HS-27A (cell line): ENCODE data around the gene FAM78A.
"Not testable (repeated sequence)": the region's sequence is repeated elsewhere in the genome, so short reads cannot be mapped to it uniquely, and the experiment has no call there.

Experiments used
- DNase-seq: peaks from one replicate; pipeline ENCODE4 v3.0.0-alpha.2; 2012; ENCODE audit warnings: low read depth, missing footprints

FAM78A gene

DNA sequence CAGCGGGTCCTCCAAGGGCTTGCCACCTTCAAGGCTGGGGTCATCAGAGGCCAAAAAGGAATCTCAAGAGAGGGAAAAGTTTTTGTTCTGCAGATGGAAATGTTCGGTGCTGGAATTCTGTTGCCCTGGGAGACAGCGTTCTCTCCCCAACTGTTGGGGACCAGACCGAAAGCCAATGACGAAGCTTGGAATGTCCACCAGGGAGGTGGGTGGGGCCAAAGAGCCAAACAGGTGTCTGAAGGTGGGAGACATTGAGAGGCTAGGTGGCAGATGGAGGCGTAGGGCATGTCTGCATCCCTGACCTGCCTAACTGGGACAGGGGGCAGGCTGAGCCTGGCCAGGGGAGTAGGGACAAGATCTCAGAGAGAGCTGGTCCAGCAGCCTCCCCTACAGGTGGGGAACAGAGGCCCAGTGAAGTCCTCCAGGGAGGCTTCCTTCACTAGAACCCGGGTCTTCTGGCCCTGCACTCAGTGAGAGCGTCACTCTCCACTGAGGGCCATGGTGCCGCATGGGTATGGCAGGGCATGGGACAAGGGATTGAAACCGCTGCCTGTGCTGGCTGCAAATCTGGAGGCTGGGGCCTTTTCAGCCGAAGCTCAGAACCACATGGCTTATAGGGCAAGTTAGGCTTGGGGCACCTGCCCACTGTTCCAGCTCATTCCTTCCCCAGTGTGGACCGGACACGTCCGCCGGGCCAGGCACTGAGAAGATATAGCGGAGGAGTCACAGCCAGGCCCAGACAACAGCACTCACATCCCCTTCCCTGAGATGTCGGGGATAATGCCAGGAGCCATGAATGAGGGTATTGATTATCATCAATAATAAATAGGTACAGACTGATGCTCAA, 5.0 kb upstream of the FAM78A start:
- no peak for DNase-seq

DNA sequence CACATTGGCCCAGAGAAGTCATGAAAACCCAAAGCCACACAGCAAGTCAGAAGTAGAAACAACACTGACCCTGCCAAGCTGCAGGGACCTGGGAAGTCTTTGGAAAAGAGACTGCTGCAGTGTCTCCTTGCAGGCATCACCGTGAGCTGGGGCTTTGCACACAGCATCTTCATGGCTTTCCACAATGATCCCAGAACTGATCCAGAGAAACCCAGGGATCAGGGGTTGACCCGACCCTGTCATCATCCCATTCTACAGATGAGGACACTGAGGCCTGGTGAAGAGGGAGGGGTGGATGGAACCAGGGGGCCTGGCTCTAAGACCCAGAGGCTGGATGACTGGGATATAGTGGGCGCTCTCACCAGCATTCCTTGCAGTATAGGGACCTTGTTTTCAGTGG, 4.3 kb upstream of the FAM78A start:
- no peak for DNase-seq

DNA sequence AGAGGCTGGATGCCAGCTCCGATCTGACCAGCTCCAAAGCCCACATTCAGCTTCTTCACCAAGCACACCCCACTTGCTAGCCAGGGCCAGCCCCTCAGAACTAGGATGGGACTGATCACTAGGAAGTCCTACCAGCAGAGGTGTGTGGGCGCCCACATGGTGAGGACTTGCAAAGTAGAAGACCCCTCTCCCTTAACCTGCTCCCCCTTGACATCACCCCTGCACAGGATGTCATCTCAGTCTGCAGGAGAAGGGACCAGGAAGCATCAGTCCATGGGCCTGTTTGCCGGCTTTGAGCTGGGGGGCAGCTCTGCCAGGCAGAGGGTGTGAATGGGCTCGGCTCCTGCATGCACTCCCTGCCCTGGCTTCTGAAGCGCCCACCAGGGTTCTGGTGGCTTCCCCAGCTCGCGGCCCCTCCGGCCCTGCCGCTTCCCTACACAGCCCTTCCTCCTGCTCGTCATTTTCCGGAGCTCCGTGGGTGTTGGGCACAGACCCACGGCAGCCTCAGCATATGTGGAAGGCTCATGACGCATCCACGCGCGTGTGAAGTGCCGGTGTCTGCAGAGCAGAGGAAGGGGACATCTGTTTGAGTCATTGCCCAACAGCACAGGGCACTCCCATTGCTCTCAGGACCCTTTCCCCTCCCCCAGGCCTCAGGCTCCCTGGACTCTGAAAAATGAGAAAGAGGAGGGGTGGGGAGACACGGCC, 3.7 kb upstream of the FAM78A start:
- no peak for DNase-seq

DNA sequence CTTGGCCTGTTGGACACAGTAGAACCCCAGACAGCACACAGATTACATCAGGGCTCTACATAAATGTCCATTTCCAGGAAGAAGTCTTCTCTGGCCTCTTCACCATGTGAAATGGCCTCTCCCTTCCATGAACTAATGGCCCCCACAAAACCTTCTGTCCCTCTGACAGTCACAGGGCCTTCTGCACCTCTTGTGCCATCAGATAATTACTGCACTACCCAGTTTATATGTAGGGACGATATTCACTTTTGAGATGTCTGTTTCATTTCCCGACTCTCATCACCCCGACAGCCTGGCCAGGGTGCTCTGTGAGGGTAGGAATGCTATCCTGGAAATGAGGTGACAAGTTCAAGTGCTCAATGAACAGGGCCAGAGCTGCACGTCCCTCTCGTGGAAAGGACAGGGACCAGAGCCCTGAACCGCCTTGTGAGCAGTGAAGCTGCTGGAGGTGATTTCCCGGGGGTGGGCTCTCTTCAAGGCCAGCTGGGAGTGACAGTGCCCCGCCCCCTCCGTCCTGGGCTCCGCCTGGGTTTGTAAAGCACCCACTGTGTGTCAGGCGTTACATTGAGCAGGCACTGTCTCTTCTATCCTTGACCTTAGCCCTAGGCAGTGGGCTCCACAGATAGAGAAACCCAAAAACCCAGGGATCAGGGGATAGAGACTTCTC, 3.0 kb upstream of the FAM78A start:
- DNase-seq = no peak

DNA sequence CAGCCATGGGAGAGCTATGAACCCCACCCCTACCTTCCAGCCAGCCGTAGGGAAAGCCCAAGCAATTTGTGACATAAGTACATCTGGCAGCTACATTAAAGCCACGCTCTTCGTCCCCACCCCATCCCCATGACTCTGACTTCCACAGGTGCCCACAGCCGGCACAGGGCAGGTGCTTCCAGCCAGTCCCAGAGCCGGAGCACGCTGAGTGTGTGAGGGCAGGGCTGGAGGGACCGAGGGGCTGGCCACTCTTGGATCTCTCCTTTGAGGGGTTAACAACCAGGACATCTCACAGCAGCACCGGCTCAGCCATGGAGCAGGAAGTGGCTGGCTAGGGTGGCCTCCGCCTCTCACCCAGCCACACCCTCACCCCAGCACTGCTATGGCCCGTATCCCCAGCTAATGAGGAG, 2.4 kb upstream of the FAM78A start:
- no peak for DNase-seq

DNA sequence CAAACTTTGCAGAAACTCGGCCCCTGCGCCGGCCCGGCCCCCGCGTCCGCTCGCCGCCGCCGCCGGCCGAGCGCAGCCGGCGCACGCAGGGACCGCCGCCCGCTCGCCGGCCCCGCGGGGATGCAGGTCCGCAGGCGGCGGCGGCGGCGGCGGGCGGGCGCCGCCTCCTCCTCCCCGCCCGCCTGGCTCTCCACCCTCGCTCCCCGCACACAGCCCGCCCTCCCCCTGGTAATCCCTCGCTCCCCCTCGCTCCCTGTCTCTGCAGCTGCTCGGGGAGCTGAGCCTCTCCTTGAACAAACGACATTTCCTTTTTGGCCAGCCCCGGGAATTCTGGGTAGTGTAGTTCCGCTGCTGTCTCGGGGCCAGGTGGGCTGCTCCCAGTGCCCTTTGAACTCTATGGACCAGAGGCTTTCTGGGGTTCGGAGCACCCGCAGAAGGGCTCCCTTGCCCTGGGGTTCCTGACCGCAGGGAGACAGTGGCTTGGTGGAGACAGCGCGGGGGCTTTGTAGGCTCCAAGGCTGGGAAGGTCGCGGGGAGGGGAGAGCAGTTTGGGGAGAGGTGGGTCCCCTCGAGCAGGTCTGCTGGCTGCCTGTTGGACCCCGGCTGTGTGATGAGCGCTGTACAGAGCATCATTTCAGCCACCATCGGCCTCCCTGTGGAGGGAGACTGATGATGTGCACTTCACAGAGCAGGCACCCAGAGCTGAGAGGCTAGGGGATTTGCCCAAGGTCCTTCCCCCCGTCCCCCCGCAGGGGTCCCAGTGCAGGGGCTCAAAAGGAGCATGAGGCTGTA, 1.8 kb upstream of the FAM78A start:
- no peak for DNase-seq

DNA sequence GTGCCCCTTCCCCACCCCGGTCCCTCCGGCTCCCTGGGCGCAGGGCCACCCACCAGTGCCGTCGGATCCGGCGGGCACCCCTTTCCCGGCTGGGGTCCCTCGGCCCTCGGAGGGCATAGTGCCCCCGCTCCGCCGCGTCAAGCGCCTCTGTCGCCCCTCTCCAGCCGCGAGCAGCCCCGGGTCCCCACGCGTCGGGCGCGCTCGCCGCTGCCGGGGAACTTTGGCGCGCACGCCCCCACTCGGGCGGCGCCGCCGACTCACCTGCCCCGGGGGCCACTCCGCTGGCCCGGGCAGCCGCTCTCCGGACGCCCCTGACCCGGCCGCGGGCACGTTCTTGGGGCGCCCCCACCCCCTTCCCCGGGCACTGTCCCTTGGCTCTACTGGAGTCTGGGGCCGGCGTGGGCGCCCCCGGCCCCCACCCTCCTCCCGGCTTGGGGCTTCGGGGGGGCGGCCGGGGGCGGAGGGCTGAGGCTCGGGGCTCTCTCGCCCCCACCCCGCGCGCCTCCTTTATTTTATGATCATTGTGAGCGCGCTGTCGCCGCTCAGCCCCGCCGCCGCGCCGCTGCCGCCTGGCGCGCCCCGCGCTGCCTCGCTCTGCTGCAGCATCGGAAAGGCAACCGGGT, 1.1 kb upstream of the FAM78A start:
- DNase-seq = no peak

DNA sequence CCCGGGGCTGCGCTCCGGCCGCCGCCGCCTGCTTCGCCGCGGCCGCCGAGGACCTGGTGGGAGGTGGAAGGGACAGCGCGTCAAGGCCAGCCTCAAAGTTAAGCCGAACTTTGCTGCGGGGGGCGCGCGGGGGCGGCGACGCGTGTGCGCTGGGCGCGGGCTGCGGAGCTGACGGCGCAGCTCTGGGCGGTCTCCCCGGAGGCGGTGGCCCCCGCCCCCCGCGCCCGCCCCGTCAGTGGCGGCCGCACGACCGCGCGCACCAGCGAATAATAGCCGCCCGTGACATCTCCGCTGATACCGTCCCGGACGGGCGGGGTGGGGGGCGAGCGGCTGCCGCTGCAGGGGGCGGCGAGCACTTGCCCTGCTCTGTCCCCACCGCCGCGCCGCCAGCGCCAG, 579 bp upstream of the FAM78A start:
- DNase-seq = no peak

DNA sequence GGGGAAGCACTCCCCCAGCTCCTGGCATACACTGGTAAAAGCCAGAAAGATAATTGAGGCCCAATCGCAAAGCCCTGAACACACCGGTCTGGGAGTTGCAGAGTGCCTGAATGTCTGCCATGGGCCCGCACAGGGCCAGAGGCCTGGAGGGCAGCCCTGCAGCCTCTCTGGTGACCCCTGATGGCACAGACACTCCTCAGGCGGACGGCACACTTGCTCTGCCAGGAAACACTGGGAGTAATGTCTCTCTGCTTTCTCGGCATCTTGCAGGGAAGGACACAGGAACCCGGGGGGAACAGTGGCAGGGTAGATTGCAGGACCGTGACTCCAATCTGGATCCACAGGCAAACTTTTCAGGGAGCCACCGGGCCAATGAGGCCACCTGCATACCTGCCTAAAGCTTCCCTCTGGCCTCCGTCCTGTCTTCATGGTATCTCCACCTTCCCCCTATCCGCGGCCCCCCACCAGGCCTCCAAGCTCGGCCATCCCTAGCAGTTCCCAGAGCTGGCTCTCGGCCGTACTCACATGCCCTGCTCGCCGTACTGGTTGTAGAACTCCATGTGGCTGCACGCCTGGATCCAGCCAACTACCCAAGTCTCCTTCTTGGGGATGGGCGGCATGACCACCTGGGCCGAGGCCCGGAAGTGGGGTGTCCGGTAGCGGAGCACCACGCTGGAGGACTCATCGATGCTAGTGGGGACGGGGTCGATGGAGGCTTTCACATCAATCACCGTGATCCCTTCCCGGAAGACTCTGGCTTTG, 797 bp downstream of the FAM78A start:
- DNase-seq = no peak

DNA sequence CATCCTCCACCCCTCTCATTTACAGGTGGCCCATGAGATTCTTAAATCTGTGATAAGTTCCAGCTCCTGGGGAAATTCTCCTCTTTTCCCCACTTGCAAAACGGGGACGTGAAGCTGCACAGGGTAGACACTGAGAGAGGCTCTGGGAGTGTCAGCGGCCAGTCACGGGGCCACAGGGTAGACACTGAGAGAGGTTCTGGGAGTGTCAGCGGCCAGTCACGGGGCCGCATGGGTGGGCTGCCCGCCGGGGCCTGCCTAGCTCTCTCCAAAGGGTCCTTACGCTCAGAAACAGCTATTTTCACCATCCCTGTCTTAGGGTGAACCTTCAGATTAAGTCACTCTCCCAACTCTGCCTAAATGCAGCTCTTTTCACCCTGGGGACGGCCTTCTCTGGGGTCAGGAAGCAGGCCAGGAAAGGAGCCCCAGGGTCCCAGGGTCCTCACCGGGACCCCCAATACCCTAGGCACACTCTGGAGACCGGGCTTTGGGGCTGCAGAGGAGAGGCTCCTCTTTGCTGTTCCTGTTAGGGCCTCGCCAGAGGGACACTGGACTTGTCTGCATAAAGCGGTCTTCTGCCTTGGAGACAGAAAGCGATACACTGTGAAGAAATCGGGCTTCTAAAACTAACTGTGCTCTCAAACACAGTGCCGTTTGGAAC, 1.5 kb downstream of the FAM78A start:
- no peak for DNase-seq

DNA sequence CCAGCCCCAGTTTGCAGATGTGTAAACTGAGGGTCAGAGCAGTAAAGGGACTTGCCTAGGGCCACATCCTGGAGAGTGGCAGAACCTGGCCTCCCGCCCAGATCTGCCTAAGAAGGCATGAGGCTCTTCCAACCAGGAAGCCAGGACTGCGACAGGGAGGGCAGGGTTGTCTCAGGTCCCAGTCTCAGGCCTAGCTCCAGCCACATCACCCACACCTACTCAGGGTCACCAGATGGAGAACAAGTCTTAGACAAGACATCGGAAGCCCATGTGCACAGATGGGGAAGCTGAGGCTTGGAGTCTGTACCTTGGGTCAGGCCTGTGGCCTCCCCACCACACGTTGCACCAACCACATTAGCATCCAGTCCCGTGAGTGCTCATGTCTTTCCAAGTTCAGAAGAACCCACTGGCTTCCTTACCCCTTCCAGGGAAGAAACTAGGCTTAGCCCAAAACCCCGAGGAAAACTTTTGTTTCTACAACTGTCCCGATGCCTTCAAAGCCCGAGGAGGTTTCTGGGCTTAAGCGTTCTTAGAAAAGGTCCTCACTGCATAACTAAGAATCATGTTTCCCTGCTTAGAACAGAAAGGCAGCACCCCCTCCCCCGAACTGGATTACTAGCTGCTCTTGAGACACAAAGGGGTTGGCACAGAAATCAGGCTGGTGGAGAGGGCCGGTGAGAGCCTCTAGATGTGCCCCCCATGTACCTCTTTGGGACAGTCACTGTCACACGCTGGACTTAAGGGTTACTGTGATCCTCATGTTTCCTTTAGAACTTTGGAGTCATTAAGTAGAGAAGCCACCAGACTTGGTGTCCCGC, 2.2 kb downstream of the FAM78A start:
- no peak for DNase-seq

DNA sequence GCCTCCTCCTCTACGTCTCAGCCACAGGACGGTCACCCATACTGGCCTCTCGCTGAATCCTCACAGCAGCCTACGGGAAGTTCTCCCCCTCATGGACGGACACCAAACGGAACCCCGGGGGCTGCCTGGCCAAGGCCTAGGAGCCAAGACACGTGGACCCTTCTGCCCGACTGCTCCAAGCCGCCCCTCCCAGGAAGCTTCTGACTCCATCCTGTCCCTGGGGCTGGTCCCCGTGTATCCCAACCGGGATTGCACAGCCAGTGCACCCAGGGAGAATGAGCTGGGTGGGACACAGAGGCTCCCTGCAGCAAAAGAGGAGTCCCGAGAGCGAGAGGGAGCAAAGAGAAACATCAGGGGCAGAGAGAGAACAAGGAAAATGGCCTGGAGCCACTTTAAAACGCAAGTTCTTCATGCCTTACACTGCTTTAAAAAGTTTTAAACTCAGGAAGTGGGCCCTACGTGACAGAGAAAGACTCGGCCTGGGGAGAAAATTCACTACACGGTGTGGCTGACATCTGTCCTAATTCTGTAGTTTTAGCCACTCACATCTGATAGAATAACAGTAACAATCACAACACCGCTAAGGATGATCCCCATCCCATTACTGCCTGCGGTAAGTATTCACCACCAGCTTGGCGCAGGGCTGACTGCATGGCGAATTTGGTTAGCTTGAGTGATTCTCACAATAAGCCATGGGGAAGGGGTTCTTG, 3.0 kb downstream of the FAM78A start:
- no peak for DNase-seq

DNA sequence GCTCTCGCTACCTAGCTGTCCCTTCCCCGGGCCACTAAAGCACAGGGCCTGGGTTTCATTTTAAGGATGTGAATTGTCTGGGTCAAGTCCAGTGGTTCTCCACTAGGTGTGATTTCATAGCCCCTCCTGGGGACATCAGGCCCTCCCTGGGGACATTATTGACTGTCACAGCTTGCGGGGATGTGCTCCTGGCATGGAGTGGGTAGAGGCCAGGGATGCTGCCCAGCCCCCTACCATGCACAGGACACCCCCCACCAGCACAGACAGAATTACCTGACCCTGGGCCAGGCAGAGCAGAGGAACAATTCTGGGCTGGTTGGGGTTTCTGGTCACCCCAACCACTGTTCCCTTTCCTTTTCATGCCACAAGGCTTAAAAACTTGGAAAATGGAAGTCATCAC, 4.1 kb downstream of the FAM78A start:
- no peak for DNase-seq

DNA sequence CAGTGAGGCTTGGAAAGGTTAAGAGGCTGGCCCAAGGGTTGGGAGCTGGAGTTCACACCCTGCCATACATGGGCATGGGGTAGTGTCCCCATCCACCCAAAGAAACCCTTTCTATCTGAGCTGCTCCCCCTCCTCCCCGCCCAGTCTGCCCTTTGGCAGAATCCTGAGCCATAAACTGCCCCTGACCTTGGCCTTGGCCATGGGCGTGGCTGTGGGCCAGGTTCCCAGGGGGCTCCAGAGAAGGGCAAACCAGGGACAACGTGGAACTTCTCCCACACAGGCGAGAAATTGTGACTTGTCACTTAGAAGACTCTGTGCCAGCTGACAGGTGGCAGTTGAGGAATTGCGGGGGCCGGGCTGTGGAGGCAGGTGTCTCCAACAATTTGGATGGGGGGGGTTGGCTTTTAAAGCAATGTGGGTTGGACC, 4.8 kb downstream of the FAM78A start:
- DNase-seq = no peak

DNA sequence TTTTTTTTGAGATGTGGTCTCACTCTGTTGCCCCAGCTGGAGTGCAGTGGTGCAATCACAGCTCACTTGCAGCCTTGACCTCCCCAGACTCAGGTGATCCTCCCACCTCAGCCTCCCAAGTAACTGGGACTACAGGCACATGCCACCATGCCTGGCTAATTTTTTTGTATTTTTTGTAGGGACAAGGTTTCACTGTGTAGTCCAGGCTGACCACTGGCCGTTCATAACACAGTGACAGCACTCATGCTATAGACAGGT, 5.4 kb downstream of the FAM78A start:
- not testable (repeated sequence) for DNase-seq

DNA sequence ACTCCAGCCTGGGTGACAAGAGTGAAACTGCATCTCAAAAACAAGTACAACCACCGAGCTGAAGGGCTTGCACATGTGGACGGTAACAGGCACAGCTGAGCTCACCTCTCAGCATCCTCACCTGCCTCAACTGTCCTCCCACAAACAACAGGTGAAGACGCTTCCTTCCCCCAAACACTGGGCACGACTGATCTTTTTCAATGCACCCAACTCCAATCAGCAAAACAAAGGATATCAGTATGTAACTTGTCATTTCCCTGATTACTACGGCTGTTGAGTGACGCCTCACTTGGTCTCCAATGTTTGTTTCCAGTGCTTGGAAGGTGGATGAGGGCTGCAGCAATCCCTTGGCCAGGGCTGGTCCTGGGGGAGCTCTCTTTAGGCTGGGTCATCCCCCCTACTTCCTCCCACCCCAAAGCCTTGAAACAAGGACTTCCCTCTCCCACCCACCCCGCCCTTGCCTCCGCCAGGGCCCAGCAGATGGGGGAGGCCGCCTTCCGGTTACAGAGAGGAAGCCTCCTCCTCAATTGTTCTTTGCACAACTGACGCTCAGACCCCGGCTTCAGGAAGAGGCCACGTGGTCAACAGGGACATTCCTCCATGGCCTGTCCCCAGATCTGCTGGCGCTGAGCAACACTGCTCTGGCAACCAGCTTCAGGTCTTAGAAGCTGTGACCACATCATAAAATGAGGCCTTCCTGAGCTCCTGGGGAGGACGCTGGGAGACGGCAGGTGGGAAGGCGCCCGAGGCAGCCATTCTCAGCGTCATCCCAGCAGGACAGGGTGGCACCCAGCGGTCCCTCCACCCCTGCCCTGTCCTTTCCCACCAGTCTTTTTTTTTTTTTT, 5.9 kb downstream of the FAM78A start:
- DNase-seq = no peak

DNA sequence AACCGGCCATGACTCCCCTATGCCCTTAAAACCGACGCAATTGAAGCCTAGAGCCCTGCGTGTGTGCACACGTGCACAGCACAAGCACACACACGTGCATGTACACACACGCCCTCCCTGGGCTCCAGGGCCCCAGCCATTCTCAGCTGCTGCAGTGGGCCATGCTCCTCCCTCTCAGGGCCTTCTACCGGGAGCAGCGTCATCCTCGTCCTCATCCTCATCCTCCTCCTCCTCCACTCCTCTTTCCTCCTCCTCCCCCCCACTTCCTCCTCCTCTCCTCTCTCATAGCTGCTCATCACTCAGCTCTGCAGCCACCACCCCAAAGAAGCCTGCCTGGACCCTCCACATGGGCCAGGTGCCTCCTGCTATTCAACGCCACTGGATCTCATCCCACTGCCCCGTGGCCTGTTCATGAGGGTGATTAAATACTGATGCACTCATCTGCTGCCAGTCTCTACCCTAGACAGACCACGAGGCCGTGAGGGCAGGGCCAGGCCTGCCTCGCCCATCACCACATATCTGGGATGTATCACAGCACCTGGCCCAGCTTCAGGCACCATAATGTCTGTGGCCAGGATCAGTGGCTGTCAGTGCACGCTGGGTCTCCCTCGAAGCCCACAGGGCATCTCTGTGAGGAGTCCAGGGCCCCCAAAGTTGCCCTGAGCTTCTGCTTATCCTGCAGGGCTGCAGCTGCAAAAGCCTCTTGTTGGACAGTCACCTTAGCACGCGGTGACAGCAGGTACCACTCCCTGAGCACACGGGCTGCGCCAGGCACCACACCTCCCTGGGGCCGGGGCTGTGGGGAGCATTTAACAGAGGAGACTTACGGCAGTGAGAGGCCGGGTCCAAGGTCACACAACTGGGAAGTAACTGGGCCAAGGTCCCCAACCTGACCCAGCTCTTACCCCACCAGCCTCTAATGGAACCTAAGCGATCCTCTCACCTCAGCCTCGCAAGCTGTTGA, 9.8 kb downstream of the FAM78A start:
- no peak for DNase-seq
